CD8-positive, alpha-beta memory T cell (primary cell): ENCODE results near the gene NLGN1. TPM values are rescaled to one million over a fixed set of nuclear protein-coding genes. Genes with fewer than 3 reads are reported as not detected.

Source experiments
- CTCF ChIA-PET: fragments of 350-600 bp; sonication (Branson Sonifier 250); formaldehyde crosslinking; loops from one replicate; lab custom pipeline; 2021; ENCODE audit warnings: antibody characterized with exemption; lab: Charles Lee
- POLR2A ChIA-PET: fragments of 350-600 bp; sonication (Branson Sonifier 250); formaldehyde crosslinking; loops from one replicate; lab custom pipeline; 2021; ENCODE audit warnings: antibody characterized with exemption; lab: Charles Lee
- DNase-seq, 5 donors: peaks; one replicate each; pipeline versions ENCODE4 v3.0.0 to v3.0.0-alpha.2; 2020 to 2022; ENCODE audit warnings: mixed read lengths in 1 of 5
- H3K27ac ChIP-seq: one replicate; pipeline ENCODE4 v1.7.0; 2013; ENCODE audit warnings: low read depth, mild to moderate bottlenecking, low read length, moderate library complexity
- H3K27me3 ChIP-seq: 2 replicates; pipeline ENCODE4 v1.7.0; 2013; ENCODE audit warnings: low read length, mild to moderate bottlenecking; ENCODE audit not compliant: insufficient read depth, poor library complexity, severe bottlenecking
- H3K36me3 ChIP-seq: 2 replicates; pipeline ENCODE4 v1.7.0; 2013; ENCODE audit warnings: mild to moderate bottlenecking, low read length, moderate library complexity; ENCODE audit not compliant: insufficient read depth
- H3K4me1 ChIP-seq: 2 replicates; pipeline ENCODE4 v1.7.0; 2013; ENCODE audit warnings: mild to moderate bottlenecking, low read length, moderate library complexity; ENCODE audit not compliant: insufficient read depth
- H3K4me3 ChIP-seq: 2 replicates; pipeline ENCODE4 v1.7.0; 2013; ENCODE audit warnings: mild to moderate bottlenecking, low read length
- H3K9me3 ChIP-seq: 2 replicates; pipeline ENCODE4 v1.7.0; 2013; ENCODE audit warnings: mild to moderate bottlenecking, low read length
- H3K27ac Mint-ChIP-seq, 8 donors: one replicate each; pipeline ENCODE4 v1.8.0; 2020 to 2021; ENCODE audit warnings: mixed read lengths in 8 of 8, mild to moderate bottlenecking in 6 of 8, inconsistent platforms in 3 of 8, moderate library complexity in 3 of 8
- H3K27me3 Mint-ChIP-seq, 2 donors: one replicate each; pipeline ENCODE4 v1.8.0; 2020 to 2021; ENCODE audit warnings: mixed read lengths in 2 of 2, mild to moderate bottlenecking in 1 of 2, moderate library complexity in 1 of 2
- H3K36me3 Mint-ChIP-seq, 3 donors: one replicate each; pipeline ENCODE4 v1.8.0; 2020 to 2021; ENCODE audit warnings: mixed read lengths in 3 of 3, inconsistent platforms in 1 of 3, mild to moderate bottlenecking in 1 of 3
- H3K4me1 Mint-ChIP-seq, 3 donors: one replicate each; pipeline ENCODE4 v1.8.0; 2020 to 2021; ENCODE audit warnings: mixed read lengths in 3 of 3, inconsistent platforms in 1 of 3, mild to moderate bottlenecking in 1 of 3
- H3K4me3 Mint-ChIP-seq, 7 donors: one replicate each; pipeline ENCODE4 v1.8.0; 2020 to 2021; ENCODE audit warnings: mixed read lengths in 7 of 7, mild to moderate bottlenecking in 6 of 7, moderate library complexity in 4 of 7, inconsistent platforms in 2 of 7
- H3K9me3 Mint-ChIP-seq, 5 donors: one replicate each; pipeline ENCODE4 v1.8.0; 2020 to 2022; ENCODE audit warnings: mixed read lengths in 5 of 5, mild to moderate bottlenecking in 3 of 5, moderate library complexity in 2 of 5, inconsistent platforms in 1 of 5
- polyA plus RNA-seq: library from polyadenylated mRNA; unstranded; fragments of 300-500 nt; fragmentation: Illumina TruSeq; gene quantifications from one replicate; pipeline ENCODE4 v1.2.3, GENCODE V29; 2021
- total RNA-seq, 2 experiments: library from RNA; stranded (reverse); gene quantifications; one replicate each; pipeline ENCODE4 v1.2.3, GENCODE V29; 2021

The NLGN1 gene
- total and polyA plus RNA-seq, 3 experiments from 2014 or later = not detected

DNA sequence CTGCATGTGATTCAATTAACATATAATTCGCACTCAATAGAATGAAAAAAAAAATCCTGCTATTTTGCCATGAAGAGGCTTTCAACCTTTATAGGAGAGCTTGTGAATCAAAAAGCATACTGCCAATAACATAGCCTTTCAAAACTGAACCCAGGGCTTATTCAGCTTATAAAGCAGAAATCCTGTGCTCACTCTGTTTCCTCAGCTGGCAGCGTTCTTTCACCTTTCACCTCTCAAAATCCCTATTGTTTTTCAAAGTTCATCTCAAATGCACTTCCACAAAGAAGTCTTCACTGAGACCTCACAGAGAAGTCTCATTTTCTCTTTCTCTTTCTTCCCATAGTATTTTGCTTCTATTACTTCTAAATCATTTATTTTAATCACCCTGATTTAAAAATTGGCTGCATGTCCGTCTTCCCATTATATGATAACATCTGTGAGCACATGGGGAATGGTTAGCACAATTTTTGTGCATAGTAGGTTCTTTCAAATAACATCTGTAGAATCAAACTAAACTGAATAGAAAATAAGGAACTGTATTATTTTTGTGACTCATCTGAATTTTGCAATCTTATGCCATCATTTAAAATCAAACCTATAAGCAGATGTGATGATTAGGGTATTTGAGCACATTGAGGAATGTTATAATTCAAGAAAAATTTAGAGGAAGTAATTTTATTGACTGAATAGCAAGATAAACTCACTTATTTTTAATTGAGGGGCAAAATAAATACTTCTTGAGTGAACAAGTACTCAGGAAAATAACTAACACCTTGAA is 373.4 kb downstream of the NLGN1 start:
- peaks cover 0 to 12% (median 5%) of the 10 kb centered on the region in 5 donors for H3K9me3 Mint-ChIP-seq
- H3K36me3 Mint-ChIP-seq = no peaks in the 10 kb centered on the region
- H3K4me1 Mint-ChIP-seq = no peaks in the 10 kb centered on the region
- no peak overlapping the region for H3K27ac Mint-ChIP-seq
- CTCF ChIA-PET = no interaction called here
- no peak overlapping the region for H3K27ac ChIP-seq
- H3K27me3 Mint-ChIP-seq = no peaks in the 10 kb centered on the region
- H3K4me3 Mint-ChIP-seq = no peak overlapping the region
- DNase-seq = no peak
- H3K36me3 ChIP-seq = no peaks in the 10 kb centered on the region
- H3K27me3 ChIP-seq = no peaks in the 10 kb centered on the region
- POLR2A ChIA-PET = no interaction called here
- H3K4me1 ChIP-seq = no peaks in the 10 kb centered on the region
- H3K4me3 ChIP-seq = no peak overlapping the region
- no peaks in the 10 kb centered on the region for H3K9me3 ChIP-seq

DNA sequence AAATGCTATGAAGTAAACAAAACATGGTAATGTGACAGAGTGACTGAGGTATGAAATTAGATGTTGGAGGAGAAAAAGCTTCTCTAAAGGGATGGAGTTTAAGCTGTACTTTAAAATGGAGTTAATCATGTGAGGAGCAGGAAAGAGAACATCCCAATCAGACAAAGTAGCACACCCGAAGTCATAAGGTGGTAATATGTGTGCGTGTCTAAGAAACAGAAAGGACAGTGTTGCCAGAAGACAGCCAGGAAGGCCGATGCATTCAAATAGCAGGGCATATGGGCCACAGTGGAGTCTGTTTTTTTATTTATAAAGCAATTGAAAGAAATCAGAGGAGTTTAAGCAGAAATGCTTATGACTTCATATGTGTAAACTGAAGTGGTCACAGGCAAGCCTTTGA is 376.3 kb downstream of the NLGN1 start:
- H3K27me3 Mint-ChIP-seq = no peaks in the 10 kb centered on the region
- no peaks in the 10 kb centered on the region for H3K36me3 Mint-ChIP-seq
- Histone ChIP-seq H3K9me3 (no peaks in the 10 kb centered on the region), H3K27me3 (no peaks in the 10 kb centered on the region), H3K36me3 (no peaks in the 10 kb centered on the region), H3K4me1 (no peaks in the 10 kb centered on the region), H3K27ac (no peak overlapping the region), H3K4me3 (no peak overlapping the region)
- no peaks in the 10 kb centered on the region for H3K4me1 Mint-ChIP-seq
- H3K4me3 Mint-ChIP-seq = no peak overlapping the region
- ChIA-PET POLR2A (no interaction called here), CTCF (no interaction called here)
- H3K27ac Mint-ChIP-seq = no peak overlapping the region
- DNase-seq = no peak
- peaks cover 0 to 8% (median 4%) of the 10 kb centered on the region in 5 donors for H3K9me3 Mint-ChIP-seq

DNA sequence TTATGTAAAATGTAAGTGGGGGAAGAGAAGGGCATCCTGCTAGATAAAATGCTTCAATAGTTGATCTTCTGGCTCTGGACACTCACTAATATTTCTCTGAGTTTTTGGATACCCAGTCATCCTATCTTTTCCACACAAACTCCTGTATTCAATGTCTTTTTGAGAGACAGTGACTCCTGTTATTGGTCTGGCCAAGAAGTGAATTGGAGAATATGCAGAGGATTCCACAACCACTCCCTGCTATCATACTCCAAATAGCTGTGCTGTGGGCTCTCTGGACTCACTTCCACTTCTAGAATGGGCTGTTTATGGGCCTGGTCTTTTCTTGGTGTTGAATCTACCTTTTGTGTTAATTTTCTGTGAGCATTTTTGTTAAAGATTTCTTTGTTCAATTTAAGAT is 376.8 kb downstream of the NLGN1 start:
- Histone ChIP-seq H3K27ac (no peak overlapping the region), H3K4me3 (no peak overlapping the region), H3K36me3 (no peaks in the 10 kb centered on the region), H3K4me1 (no peaks in the 10 kb centered on the region), H3K27me3 (no peaks in the 10 kb centered on the region), H3K9me3 (no peaks in the 10 kb centered on the region)
- POLR2A ChIA-PET = no interaction called here
- Mint-ChIP-seq H3K36me3 (no peaks in the 10 kb centered on the region), H3K4me1 (no peaks in the 10 kb centered on the region), H3K27me3 (no peaks in the 10 kb centered on the region), H3K27ac (no peak overlapping the region), H3K4me3 (no peak overlapping the region), H3K9me3 (peaks cover 0 to 8% (median 3%) of the 10 kb centered on the region in 5 donors)
- CTCF ChIA-PET = no interaction called here
- no peak for DNase-seq

DNA sequence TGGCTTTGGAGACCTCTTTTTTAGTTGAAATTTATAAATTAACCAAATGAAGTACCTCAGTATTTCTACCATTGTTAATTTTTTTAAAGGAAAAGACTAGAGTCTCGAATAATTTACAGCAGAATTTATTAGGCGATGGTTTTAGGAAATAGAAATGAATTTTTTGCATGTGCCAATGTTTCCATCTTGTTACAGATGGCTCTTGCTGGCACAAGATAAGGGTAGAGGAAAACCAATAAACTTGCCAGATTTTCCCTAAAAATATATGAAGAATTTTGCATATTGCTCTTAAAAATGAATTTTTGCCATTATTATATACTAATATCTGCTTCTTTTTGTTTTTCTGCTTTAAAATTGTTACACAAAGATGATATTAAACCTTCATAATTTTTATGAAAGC is 380.7 kb downstream of the NLGN1 start:
- Mint-ChIP-seq H3K36me3 (no peaks in the 10 kb centered on the region), H3K9me3 (peaks cover 0 to 11% (median 0%) of the 10 kb centered on the region in 5 donors), H3K27ac (no peak overlapping the region), H3K27me3 (no peaks in the 10 kb centered on the region), H3K4me1 (no peaks in the 10 kb centered on the region), H3K4me3 (no peak overlapping the region)
- ChIA-PET POLR2A (no interaction called here), CTCF (no interaction called here)
- no peaks in the 10 kb centered on the region for H3K9me3 ChIP-seq
- H3K27ac ChIP-seq = no peak overlapping the region
- H3K4me3 ChIP-seq = no peak overlapping the region
- no peaks in the 10 kb centered on the region for H3K4me1 ChIP-seq
- H3K36me3 ChIP-seq = no peaks in the 10 kb centered on the region
- no peak for DNase-seq
- H3K27me3 ChIP-seq = no peaks in the 10 kb centered on the region

DNA sequence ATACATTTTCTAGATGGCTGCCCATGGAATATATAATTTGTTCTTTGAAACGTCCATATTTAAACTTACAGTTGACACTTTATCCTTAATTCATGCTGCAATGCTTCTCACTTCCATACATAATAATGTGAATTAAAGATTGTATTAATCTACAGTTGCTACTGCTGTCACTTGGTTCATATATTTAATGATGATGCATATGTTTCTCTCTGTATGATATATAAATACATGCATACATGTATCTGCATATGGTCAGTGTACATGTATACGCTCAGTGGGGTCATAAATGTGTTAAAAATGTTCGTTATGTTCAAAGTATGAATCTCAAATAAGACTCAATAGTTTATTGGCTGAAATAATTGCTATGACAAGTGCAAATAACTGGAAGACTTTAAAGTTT is 382.5 kb downstream of the NLGN1 start:
- peaks cover 0 to 11% (median 1%) of the 10 kb centered on the region in 5 donors for H3K9me3 Mint-ChIP-seq
- POLR2A ChIA-PET = no interaction called here

DNA sequence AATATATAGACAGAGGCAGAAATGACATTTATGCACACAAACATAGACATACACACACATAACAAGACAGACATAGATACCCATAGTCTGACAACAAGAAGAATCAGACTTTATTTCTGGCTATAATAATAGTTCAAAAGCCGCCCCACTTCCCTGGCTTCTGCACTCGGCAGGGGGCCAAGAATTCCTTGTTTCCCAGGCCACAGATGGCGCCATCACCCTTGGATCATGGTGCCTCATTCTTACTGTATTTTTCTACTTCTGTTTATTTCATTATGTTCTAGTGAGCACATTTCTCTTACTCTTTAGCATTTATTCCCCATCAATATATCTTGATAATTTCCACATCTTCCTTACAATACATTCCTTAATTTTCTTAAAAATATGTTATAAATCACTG is 387.5 kb downstream of the NLGN1 start:
- Mint-ChIP-seq H3K27me3 (no peaks in the 10 kb centered on the region), H3K9me3 (peaks cover 0 to 11% (median 4%) of the 10 kb centered on the region in 5 donors), H3K36me3 (no peaks in the 10 kb centered on the region), H3K27ac (no peak overlapping the region), H3K4me1 (no peaks in the 10 kb centered on the region), H3K4me3 (no peak overlapping the region)
- POLR2A ChIA-PET = no interaction called here
- Histone ChIP-seq H3K36me3 (no peaks in the 10 kb centered on the region), H3K4me3 (no peak overlapping the region), H3K27ac (no peak overlapping the region), H3K4me1 (no peaks in the 10 kb centered on the region), H3K27me3 (no peaks in the 10 kb centered on the region), H3K9me3 (no peaks in the 10 kb centered on the region)
- CTCF ChIA-PET = no interaction called here
- DNase-seq = no peak

More for the DNA sequence above, 382.5 kb downstream of the NLGN1 start:
- Mint-ChIP-seq H3K27me3 (no peaks in the 10 kb centered on the region), H3K36me3 (no peaks in the 10 kb centered on the region), H3K4me1 (no peaks in the 10 kb centered on the region), H3K4me3 (no peak overlapping the region), H3K27ac (no peak overlapping the region)
- H3K4me1 ChIP-seq = no peaks in the 10 kb centered on the region
- no peaks in the 10 kb centered on the region for H3K27me3 ChIP-seq
- H3K9me3 ChIP-seq = no peaks in the 10 kb centered on the region
- H3K27ac ChIP-seq = no peak overlapping the region
- no peaks in the 10 kb centered on the region for H3K36me3 ChIP-seq
- H3K4me3 ChIP-seq = no peak overlapping the region
- CTCF ChIA-PET = no interaction called here
- no peak for DNase-seq

DNA sequence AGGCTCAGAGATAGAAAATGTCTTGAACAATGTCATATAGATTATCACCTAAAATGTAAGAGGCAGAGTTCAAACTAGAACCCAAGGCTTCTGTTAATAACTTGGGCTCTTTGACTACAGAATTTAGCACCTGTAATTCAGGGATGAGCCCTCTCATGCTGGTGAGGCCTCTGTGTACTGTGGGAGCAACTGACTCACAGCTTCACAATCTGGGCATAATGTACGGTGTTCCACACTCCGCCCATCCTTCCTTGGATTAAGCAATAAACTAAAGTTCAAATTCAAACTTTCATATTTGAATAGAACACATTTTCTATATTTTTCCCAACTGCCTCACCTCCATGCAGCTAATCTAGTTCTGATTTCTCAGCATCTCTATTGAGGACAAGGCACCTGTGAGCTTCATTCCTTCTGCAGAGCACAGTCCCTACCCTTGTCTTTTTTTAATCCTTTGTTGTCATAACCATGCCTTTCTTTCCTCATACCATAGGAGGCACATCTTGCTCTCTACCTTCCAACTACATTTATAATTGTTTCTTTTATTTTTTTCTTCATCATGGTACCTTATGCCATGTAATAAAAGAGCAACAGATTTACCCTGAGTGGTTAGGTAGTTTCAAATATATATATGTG is 392.1 kb downstream of the NLGN1 start:
- no peak overlapping the region for H3K27ac Mint-ChIP-seq
- H3K4me1 Mint-ChIP-seq = no peaks in the 10 kb centered on the region
- CTCF ChIA-PET = no interaction called here

DNA sequence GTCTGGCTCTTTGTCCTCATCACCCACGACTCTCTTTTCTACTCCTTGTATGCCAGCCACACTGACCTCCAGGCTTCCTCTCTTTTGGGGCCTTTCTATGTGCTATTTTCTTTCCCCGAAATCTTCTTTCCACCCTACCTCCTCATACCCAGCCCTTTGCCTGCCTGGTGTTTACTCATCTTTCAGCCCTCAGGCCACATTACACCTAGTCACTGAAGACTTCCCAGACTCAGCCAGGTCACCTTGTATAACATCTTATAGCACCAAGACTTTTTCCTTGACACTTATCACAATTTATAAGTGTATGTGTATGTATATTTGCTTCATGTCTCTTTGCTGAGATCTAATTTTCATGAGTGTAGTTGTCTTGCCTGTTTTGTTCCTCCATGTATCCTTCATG is 396.4 kb downstream of the NLGN1 start:
- Mint-ChIP-seq H3K4me3 (no peak overlapping the region), H3K4me1 (no peaks in the 10 kb centered on the region), H3K27me3 (no peaks in the 10 kb centered on the region), H3K36me3 (no peaks in the 10 kb centered on the region), H3K27ac (no peak overlapping the region), H3K9me3 (peaks cover 4 to 28% (median 8%) of the 10 kb centered on the region in 5 donors)
- POLR2A ChIA-PET = no interaction called here
- no peak for DNase-seq
- Histone ChIP-seq H3K9me3 (no peaks in the 10 kb centered on the region), H3K27ac (no peak overlapping the region), H3K36me3 (no peaks in the 10 kb centered on the region), H3K4me1 (no peaks in the 10 kb centered on the region), H3K4me3 (no peak overlapping the region), H3K27me3 (no peaks in the 10 kb centered on the region)
- CTCF ChIA-PET = no interaction called here

More for the DNA sequence above, 392.1 kb downstream of the NLGN1 start:
- Mint-ChIP-seq H3K27me3 (no peaks in the 10 kb centered on the region), H3K4me3 (no peak overlapping the region), H3K9me3 (peaks cover 4 to 21% (median 12%) of the 10 kb centered on the region in 5 donors), H3K36me3 (no peaks in the 10 kb centered on the region)
- H3K4me3 ChIP-seq = no peak overlapping the region
- no peak overlapping the region for H3K27ac ChIP-seq
- POLR2A ChIA-PET = no interaction called here
- H3K36me3 ChIP-seq = no peaks in the 10 kb centered on the region
- no peaks in the 10 kb centered on the region for H3K4me1 ChIP-seq
- H3K27me3 ChIP-seq = no peaks in the 10 kb centered on the region
- no peaks in the 10 kb centered on the region for H3K9me3 ChIP-seq
- no peak for DNase-seq
